ENCODE results near the gene KCNG3.

- no peak for TF ChIP-seq YY1 (IDR thresholded peaks at IDR 0.05; ENCODE audit: insufficient read depth, insufficient read length)
- no peak for TF ChIP-seq ZNF274 (IDR thresholded peaks at IDR 0.05; ENCODE audit: low read depth, low read length)
- TF ChIP-seq SUZ12 (IDR thresholded peaks at IDR 0.05; ENCODE audit: extremely low read depth, insufficient read depth, insufficient read length) = no peak
These were observed 43.7 kb upstream of the KCNG3 start for GRCh38 chr2:42537493-42537892.
